DND-41 (cell line): ENCODE measurements around the gene WARS2.

ENCODE experiments used
- CTCF ChIP-seq: IDR thresholded peaks from 2 replicates; pipeline ENCODE4 v1.5.1; 2012; ENCODE audit warnings: borderline replicate concordance, low read length, moderate library complexity, mild to moderate bottlenecking; ENCODE audit not compliant: poor library complexity, severe bottlenecking; ENCODE audit errors: extremely low read depth
- EZH2 ChIP-seq: IDR thresholded peaks from 3 replicates; pipeline ENCODE4 v1.6.1; 2012; ENCODE audit warnings: borderline replicate concordance, low read depth, mild to moderate bottlenecking, moderate library complexity, low read length, inconsistent platforms; ENCODE audit not compliant: severe bottlenecking

DNA sequence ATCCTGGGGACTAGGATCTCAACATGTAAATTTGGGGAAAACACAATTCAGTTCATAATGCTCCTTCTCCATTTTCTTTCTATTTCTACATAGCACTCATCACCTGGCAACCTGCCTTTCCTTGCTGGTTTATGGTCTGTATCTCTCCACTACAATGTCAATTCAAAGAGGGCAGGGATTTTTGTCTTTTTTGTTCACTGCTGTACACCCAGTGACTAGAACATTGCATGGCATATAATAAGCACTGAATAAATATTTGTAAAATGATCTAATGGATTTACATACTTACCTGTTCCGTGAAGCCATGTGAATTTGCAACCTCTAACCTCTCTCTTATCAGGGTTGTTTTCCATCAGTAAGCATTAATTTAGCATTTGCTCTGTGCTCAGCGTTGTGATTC is 124.9 kb downstream of the WARS2 start:
- TF ChIP-seq EZH2 (no peak), CTCF (no peak)
